GM12878 (cell line): ENCODE results near the gene TRPM3. TPM values are rescaled to one million over a fixed set of nuclear protein-coding genes. Genes with fewer than 3 reads are reported as not detected.

Experiments used
- BCLAF1 ChIP-seq: fragments of 450-650 bp; IDR thresholded peaks from 2 replicates; pipeline ENCODE4 v1.6.1; 2017; ENCODE audit warnings: antibody characterized with exemption, mild to moderate bottlenecking, moderate library complexity
- FOS ChIP-seq: IDR thresholded peaks from 3 replicates; pipeline ENCODE4 v1.6.1; 2011; ENCODE audit warnings: borderline replicate concordance; ENCODE audit not compliant: insufficient read length; ENCODE audit errors: extremely low read depth
- HDAC6 ChIP-seq: fragments of 200-600 bp; sonication (generic); IDR thresholded peaks from one replicate; pipeline ENCODE4 v1.8.0; 2017; ENCODE audit warnings: antibody characterized with exemption; ENCODE audit not compliant: unreplicated experiment
- MYC ChIP-seq: IDR thresholded peaks from 2 replicates; pipeline ENCODE4 v1.6.1; 2011; ENCODE audit warnings: mild to moderate bottlenecking, low read length, moderate library complexity, inconsistent platforms; ENCODE audit not compliant: insufficient read depth, insufficient replicate concordance, insufficient read length, severe bottlenecking
- SMAD5 ChIP-seq: IDR thresholded peaks from 2 replicates; pipeline ENCODE4 v1.6.1; 2016; ENCODE audit warnings: antibody characterized with exemption, low read depth
- polyA plus RNA-seq, 11 experiments: library from polyadenylated mRNA; depleted of rRNA in 4 of 11; unstranded in 6 of 11; stranded (reverse) in 5 of 11; fragments of >200 nt; fragmentation: Nextera tagmentation in 4 of 11; fragmentation: Illumina TruSeq in 1 of 11; extraction: Ambion mirVana in 4 of 11; extraction: Trizol in 1 of 11; gene quantifications; 1 replicate in 1 of 11; 2 replicates in 10 of 11; pipeline versions ENCODE4 v1.2.1 to v1.2.3, GENCODE V29; 2011 to 2016; ENCODE audit warnings: inconsistent platforms in 2 of 11, missing spikeins in 2 of 11, low read depth in 1 of 11
- total RNA-seq, 4 experiments: library from RNA; depleted of rRNA in 3 of 4; stranded (reverse); fragments of >200 nt in 3 of 4; fragmentation: Illumina TruSeq in 1 of 4; extraction: Trizol in 1 of 4; gene quantifications; 2 replicates each; pipeline versions ENCODE4 v1.2.1 to v1.2.3, GENCODE V29; 2013 to 2021
- TF ChIP-seq, protein P1 (sequence below): IDR thresholded peaks from 2 replicates; pipeline ENCODE4 v1.6.1; 2011; ENCODE audit warnings: low read depth, mild to moderate bottlenecking, low read length, moderate library complexity, borderline replicate concordance; ENCODE audit errors: extremely low read depth
- TF ChIP-seq, protein P2 (sequence below): IDR thresholded peaks from 2 replicates; pipeline ENCODE4 v1.6.1; 2012; ENCODE audit warnings: mild to moderate bottlenecking, low read depth, low read length

The TRPM3 gene
- total and polyA plus RNA-seq, 10 of the 15 experiments (the other 5 are each of a cell fraction or from before 2014, with no cell fraction given), result not detected

DNA sequence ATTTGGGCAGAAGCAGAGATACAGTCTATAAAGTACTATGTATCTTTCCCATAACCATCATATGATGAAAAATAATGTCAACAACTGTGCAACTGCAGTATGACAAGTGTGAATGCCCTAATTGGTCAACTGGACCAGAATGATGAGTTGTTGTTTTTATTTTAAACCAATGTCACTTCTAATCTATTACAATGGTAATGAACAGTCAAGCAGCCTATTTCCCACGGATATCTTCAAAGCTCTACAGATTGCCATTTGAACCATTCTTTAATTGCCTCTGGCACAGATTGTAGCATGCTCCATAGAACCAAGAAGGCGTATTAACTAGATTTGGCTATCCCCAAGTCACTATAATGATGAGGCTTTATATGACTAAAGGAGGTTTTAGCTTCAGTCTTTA lies 233.6 kb downstream of the TRPM3 start (continued):
- TF ChIP-seq, protein P1, sequence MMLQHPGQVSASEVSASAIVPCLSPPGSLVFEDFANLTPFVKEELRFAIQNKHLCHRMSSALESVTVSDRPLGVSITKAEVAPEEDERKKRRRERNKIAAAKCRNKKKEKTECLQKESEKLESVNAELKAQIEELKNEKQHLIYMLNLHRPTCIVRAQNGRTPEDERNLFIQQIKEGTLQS, result no peak
- no peak for TF ChIP-seq FOS
- TF ChIP-seq SMAD5, result no peak
- TF ChIP-seq MYC, result no peak
- no peak for TF ChIP-seq HDAC6
- TF ChIP-seq, protein P2, sequence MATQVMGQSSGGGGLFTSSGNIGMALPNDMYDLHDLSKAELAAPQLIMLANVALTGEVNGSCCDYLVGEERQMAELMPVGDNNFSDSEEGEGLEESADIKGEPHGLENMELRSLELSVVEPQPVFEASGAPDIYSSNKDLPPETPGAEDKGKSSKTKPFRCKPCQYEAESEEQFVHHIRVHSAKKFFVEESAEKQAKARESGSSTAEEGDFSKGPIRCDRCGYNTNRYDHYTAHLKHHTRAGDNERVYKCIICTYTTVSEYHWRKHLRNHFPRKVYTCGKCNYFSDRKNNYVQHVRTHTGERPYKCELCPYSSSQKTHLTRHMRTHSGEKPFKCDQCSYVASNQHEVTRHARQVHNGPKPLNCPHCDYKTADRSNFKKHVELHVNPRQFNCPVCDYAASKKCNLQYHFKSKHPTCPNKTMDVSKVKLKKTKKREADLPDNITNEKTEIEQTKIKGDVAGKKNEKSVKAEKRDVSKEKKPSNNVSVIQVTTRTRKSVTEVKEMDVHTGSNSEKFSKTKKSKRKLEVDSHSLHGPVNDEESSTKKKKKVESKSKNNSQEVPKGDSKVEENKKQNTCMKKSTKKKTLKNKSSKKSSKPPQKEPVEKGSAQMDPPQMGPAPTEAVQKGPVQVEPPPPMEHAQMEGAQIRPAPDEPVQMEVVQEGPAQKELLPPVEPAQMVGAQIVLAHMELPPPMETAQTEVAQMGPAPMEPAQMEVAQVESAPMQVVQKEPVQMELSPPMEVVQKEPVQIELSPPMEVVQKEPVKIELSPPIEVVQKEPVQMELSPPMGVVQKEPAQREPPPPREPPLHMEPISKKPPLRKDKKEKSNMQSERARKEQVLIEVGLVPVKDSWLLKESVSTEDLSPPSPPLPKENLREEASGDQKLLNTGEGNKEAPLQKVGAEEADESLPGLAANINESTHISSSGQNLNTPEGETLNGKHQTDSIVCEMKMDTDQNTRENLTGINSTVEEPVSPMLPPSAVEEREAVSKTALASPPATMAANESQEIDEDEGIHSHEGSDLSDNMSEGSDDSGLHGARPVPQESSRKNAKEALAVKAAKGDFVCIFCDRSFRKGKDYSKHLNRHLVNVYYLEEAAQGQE, result no peak
- TF ChIP-seq BCLAF1, result no peak
